Activated T-cell treated with anti-CD3 and anti-CD28 coated beads for 24 hours (primary cell): ENCODE results near the gene CDHR2.
"Not testable (repeated sequence)": the region's sequence is repeated elsewhere in the genome, so short reads cannot be mapped to it uniquely, and the experiment has no call there.

ENCODE experiments used
- DNase-seq: peaks from one replicate; pipeline ENCODE4 v3.0.0-alpha.2; 2020; ENCODE audit warnings: low read depth

The CDHR2 gene

GRCh38 chr5:176596689-176597416, 47.7 kb downstream of the CDHR2 start:
- DNase-seq: peak; percentile 43

GRCh38 chr5:176597417-176598389, 48.6 kb downstream of the CDHR2 start:
- DNase-seq: no peak

- not testable (repeated sequence) for DNase-seq
Observed at GRCh38 chr5:176599749-176600430, 50.7 kb downstream of the CDHR2 start.

GRCh38 chr5:176601901-176602482, 52.9 kb downstream of the CDHR2 start:
- no peak for DNase-seq

- no peak for DNase-seq
Observed at GRCh38 chr5:176603091-176603490, 53.9 kb downstream of the CDHR2 start.

GRCh38 chr5:176606032-176606431, 56.9 kb downstream of the CDHR2 start:
- no peak for DNase-seq

- DNase-seq: no peak
Observed at GRCh38 chr5:176606875-176607274, 57.7 kb downstream of the CDHR2 start.

GRCh38 chr5:176608142-176608705, 59.1 kb downstream of the CDHR2 start:
- no peak for DNase-seq

- no peak for DNase-seq
Observed at GRCh38 chr5:176608937-176609723, 60.0 kb downstream of the CDHR2 start.

GRCh38 chr5:176609724-176610434, 60.7 kb downstream of the CDHR2 start, which contains the start of gene GPRIN1:
GPRIN1 (minus strand) TSS chr5:176610156; CDS start chr5:176599834, 10,322 bp downstream.
- peak; percentile 53 for DNase-seq

GRCh38 chr5:176610435-176610773, 61.3 kb downstream of the CDHR2 start:
- no peak for DNase-seq

- no peak for DNase-seq
Observed at GRCh38 chr5:176611435-176611834, 62.3 kb downstream of the CDHR2 start.

- DNase-seq: no peak
Observed at GRCh38 chr5:176612008-176612407, 62.9 kb downstream of the CDHR2 start.

GRCh38 chr5:176612855-176613254, 63.7 kb downstream of the CDHR2 start:
- no peak for DNase-seq

GRCh38 chr5:176614805-176615478, 65.8 kb downstream of the CDHR2 start:
- no peak for DNase-seq

- no peak for DNase-seq
Observed at GRCh38 chr5:176616511-176616910, 67.4 kb downstream of the CDHR2 start.

- no peak for DNase-seq
Observed at GRCh38 chr5:176618783-176619182, 69.6 kb downstream of the CDHR2 start.

- DNase-seq: peak; percentile 77
Observed at GRCh38 chr5:176619203-176619568, 70.0 kb downstream of the CDHR2 start.

GRCh38 chr5:176619569-176620332, 70.6 kb downstream of the CDHR2 start:
- DNase-seq: no peak
